Sigmoid colon (tissue), 7 donors: ENCODE results near the gene CEP83. TPM values are rescaled to one million over a fixed set of nuclear protein-coding genes. Genes with fewer than 3 reads are reported as not detected.

ENCODE experiments used
- DNase-seq: peaks from one replicate; pipeline ENCODE4 v3.0.0-alpha.2; 2019
- H3K27ac ChIP-seq, 4 donors: fragments of 200-600 bp; sonication (generic); one replicate each; pipeline ENCODE4 v1.5.1; 2016 to 2019; ENCODE audit warnings: mild to moderate bottlenecking in 1 of 4
- H3K27me3 ChIP-seq, 3 donors: fragments of 200-600 bp; sonication (generic); one replicate each; pipeline ENCODE4 v1.5.1; 2019; ENCODE audit warnings: mild to moderate bottlenecking in 1 of 3
- H3K36me3 ChIP-seq, 4 donors: fragments of 200-600 bp; sonication (generic); one replicate each; pipeline ENCODE4 v1.5.1; 2016 to 2019
- H3K4me1 ChIP-seq, 4 donors: fragments of 200-600 bp; sonication (generic); one replicate each; pipeline ENCODE4 v1.5.1; 2017 to 2019
- H3K4me3 ChIP-seq, 4 donors: fragments of 200-600 bp; sonication (generic); one replicate each; pipeline ENCODE4 v1.5.1; 2017 to 2019; ENCODE audit warnings: mild to moderate bottlenecking in 2 of 4, moderate library complexity in 1 of 4
- H3K9me3 ChIP-seq, 4 donors: fragments of 200-600 bp in 3 of 4; sonication (generic) in 3 of 4; one replicate each; pipeline versions ENCODE4 v1.5.1 to v1.6.1; 2013 to 2019
- CTCF ChIP-seq, 4 experiments: fragments of 450-650 bp in 3 of 4; fragments of 200-600 bp in 1 of 4; IDR thresholded peaks; one replicate each; pipeline ENCODE4 v1.5.1; 2016 to 2019; ENCODE audit warnings: antibody characterized with exemption in 4 of 4, mild to moderate bottlenecking in 3 of 4, moderate library complexity in 2 of 4
- EP300 ChIP-seq, 4 donors: sonication (generic); formaldehyde crosslinking; IDR thresholded peaks; one replicate each; pipeline ENCODE4 v1.6.1; 2017; ENCODE audit warnings: antibody characterized with exemption in 4 of 4
- POLR2A ChIP-seq, 2 donors: fragments of 450-650 bp; IDR thresholded peaks; one replicate each; pipeline ENCODE4 v1.6.1; 2016; ENCODE audit warnings: antibody characterized with exemption in 2 of 2, mild to moderate bottlenecking in 2 of 2, moderate library complexity in 2 of 2
- POLR2AphosphoS5 ChIP-seq, 4 donors: sonication (generic); formaldehyde crosslinking; IDR thresholded peaks; one replicate each; pipeline ENCODE4 v1.6.1; 2017; ENCODE audit warnings: antibody characterized with exemption in 4 of 4
- WGBS, 2 donors: extraction: QIAGEN DNeasy Blood & Tissue Kit; methylation state at CpG; one replicate each; pipeline ENCODE4 v1.1.7; 2013; 5-methylcytosine and 5-hydroxymethylcytosine counted together
- intact Hi-C: fragments of 100-400 bp; cut with DNase I; formaldehyde crosslinking; loops from one replicate; pipeline ENCODE4 v1.15.1; 2023
- polyA plus RNA-seq, 3 donors: library from polyadenylated mRNA; stranded (reverse); fragments of 200-250 nt; gene quantifications; one replicate each; pipeline ENCODE4 v1.2.3, GENCODE V29; 2013
- total RNA-seq, 4 donors: library from RNA; depleted of rRNA; stranded (reverse); fragments of >200 nt; gene quantifications; one replicate each; pipeline ENCODE4 v1.1.0, GENCODE V29; 2016
- donor health status: healthy with polysubstance abuse.
- donor health status: Bipolar disorder and iron deficiency.
- donor health status: healthy.

CEP83 gene
- total and polyA plus RNA-seq, 7 donors: 4.4 to 23.5 (median 7.9) TPM

GRCh38 chr12:94503619-94504018 is 44.0 kb upstream of the CEP83 start:
- H3K9me3 ChIP-seq: peaks cover 0 to 2% (median 0%) of the 10 kb centered on the region in 4 donors
- H3K4me1 ChIP-seq: no peaks in the 10 kb centered on the region
- intact Hi-C loops: no loop called here
- 43 to 98% methylated on average over 1 of the region's 1 CpG for WGBS, 2 donors
- no peak overlapping the region for H3K4me3 ChIP-seq
- H3K27me3 ChIP-seq: no peaks in the 10 kb centered on the region
- no peaks in the 10 kb centered on the region for H3K36me3 ChIP-seq
- H3K27ac ChIP-seq: no peak overlapping the region
- DNase-seq: no peak
- TF ChIP-seq POLR2A (IDR thresholded peaks at IDR 0.05): no peak
- TF ChIP-seq EP300 (IDR thresholded peaks at IDR 0.05): no peak
- no peak for TF ChIP-seq CTCF (IDR thresholded peaks at IDR 0.05)
- no peak for TF ChIP-seq POLR2AphosphoS5 (IDR thresholded peaks at IDR 0.05)

- no peak overlapping the region for H3K27ac ChIP-seq
- TF ChIP-seq EP300 (IDR thresholded peaks at IDR 0.05): no peak
- no peak for TF ChIP-seq CTCF (IDR thresholded peaks at IDR 0.05)
- TF ChIP-seq POLR2A (IDR thresholded peaks at IDR 0.05): no peak
- no peak for TF ChIP-seq POLR2AphosphoS5 (IDR thresholded peaks at IDR 0.05)
- intact Hi-C loops: no loop called here
- no peaks in the 10 kb centered on the region for H3K4me1 ChIP-seq
- H3K36me3 ChIP-seq: no peaks in the 10 kb centered on the region
- 65 to 66% methylated on average over 3 of the region's 3 CpGs for whole genome bisulfite sequencing, 2 donors
- H3K4me3 ChIP-seq: no peak overlapping the region
- no peak for DNase-seq
- H3K9me3 ChIP-seq: peaks cover 0 to 3% (median 1%) of the 10 kb centered on the region in 4 donors
- H3K27me3 ChIP-seq: no peaks in the 10 kb centered on the region
Measured at GRCh38 chr12:94500831-94501567, 41.3 kb upstream of the CEP83 start.

- no peak overlapping the region for H3K4me3 ChIP-seq
- DNase-seq: no peak
- 74 to 83% methylated on average over 3 of the region's 3 CpGs for WGBS, 2 donors
- no peaks in the 10 kb centered on the region for H3K36me3 ChIP-seq
- TF ChIP-seq POLR2A (IDR thresholded peaks at IDR 0.05): no peak
- TF ChIP-seq CTCF (IDR thresholded peaks at IDR 0.05): no peak
- no peak for TF ChIP-seq EP300 (IDR thresholded peaks at IDR 0.05)
- no peak for TF ChIP-seq POLR2AphosphoS5 (IDR thresholded peaks at IDR 0.05)
- peaks cover 0 to 7% (median 6%) of the 10 kb centered on the region in 4 donors for H3K4me1 ChIP-seq
- H3K27ac ChIP-seq: no peak overlapping the region
- peaks cover 0 to 3% (median 1%) of the 10 kb centered on the region in 4 donors for H3K9me3 ChIP-seq
- no peaks in the 10 kb centered on the region for H3K27me3 ChIP-seq
- intact Hi-C loops: no loop called here
Measured at GRCh38 chr12:94498698-94499097, 39.0 kb upstream of the CEP83 start.

- Histone ChIP-seq H3K9me3 (peaks cover 0 to 3% (median 1%) of the 10 kb centered on the region in 4 donors), H3K27ac (no peak overlapping the region), H3K4me3 (no peak overlapping the region), H3K4me1 (peaks cover 0 to 7% (median 6%) of the 10 kb centered on the region in 4 donors), H3K36me3 (no peaks in the 10 kb centered on the region), H3K27me3 (no peaks in the 10 kb centered on the region)
- 93% methylated on average over 8 of the region's 8 CpGs for WGBS, 2 donors
- no peak for TF ChIP-seq POLR2A (IDR thresholded peaks at IDR 0.05)
- no peak for TF ChIP-seq CTCF (IDR thresholded peaks at IDR 0.05)
- TF ChIP-seq EP300 (IDR thresholded peaks at IDR 0.05): no peak
- TF ChIP-seq POLR2AphosphoS5 (IDR thresholded peaks at IDR 0.05): no peak
- DNase-seq: no peak
- intact Hi-C loops: no loop called here
Measured at GRCh38 chr12:94498073-94498472, 38.4 kb upstream of the CEP83 start.
